HUES64 (cell line): ENCODE measurements around the gene ZPLD1.

Experiments used
- H3K27ac ChIP-seq: 2 replicates; pipeline ENCODE4 v1.7.0; 2013; ENCODE audit warnings: low read depth, low read length, inconsistent platforms
- H3K27me3 ChIP-seq: 2 replicates; pipeline ENCODE4 v1.6.1; 2013; ENCODE audit warnings: mild to moderate bottlenecking, low read length; ENCODE audit not compliant: insufficient read depth
- H3K36me3 ChIP-seq: 2 replicates; pipeline ENCODE4 v1.6.1; 2013; ENCODE audit warnings: mild to moderate bottlenecking, low read length; ENCODE audit not compliant: insufficient read depth
- H3K4me1 ChIP-seq: 2 replicates; pipeline ENCODE4 v1.6.1; 2013; ENCODE audit warnings: mild to moderate bottlenecking, low read length, moderate library complexity; ENCODE audit not compliant: insufficient read depth
- H3K4me3 ChIP-seq: 2 replicates; pipeline ENCODE4 v1.5.1; 2013; ENCODE audit warnings: mild to moderate bottlenecking, low read length, moderate library complexity
- H3K9ac ChIP-seq: 2 replicates; pipeline ENCODE4 v1.6.1; 2013; ENCODE audit warnings: mild to moderate bottlenecking, low read depth, low read length
- H3K9me3 ChIP-seq: 2 replicates; pipeline ENCODE4 v1.6.1; 2013; ENCODE audit warnings: low read depth, low read length; ENCODE audit not compliant: insufficient read depth
- WGBS: fragments of 150-250, 120-280 bp; methylation state at CpG from one replicate; pipeline ENCODE4 v1.1.7; 2013; ENCODE audit warnings: missing lambda C conversion rate; 5-methylcytosine and 5-hydroxymethylcytosine counted together

ZPLD1 gene

DNA sequence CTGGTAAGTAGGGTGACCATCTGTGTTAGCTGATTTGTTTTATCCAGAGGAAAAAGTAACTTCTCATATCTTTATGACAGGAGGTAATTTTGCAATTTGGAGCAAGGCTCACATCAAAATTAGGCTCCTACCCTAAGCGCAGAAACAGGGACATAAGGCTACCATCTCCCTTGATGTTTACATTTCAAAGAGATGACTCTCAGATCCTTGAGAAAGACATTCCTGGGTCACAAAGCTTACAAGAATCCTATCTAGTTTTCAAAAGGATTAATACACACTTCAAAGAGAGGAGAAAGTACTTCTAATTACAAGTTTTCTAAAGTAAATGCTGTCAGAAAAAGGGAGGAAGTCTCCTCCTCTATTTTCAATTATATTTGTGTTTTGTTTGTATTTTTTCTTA lies 7.0 kb downstream of the ZPLD1 start:
- Histone ChIP-seq H3K36me3 (no peaks in the 10 kb centered on the region), H3K27me3 (peaks cover 62% of the 10 kb centered on the region), H3K9me3 (no peaks in the 10 kb centered on the region), H3K4me3 (no peak overlapping the region), H3K27ac (no peak overlapping the region), H3K4me1 (peaks cover 13% of the 10 kb centered on the region; the same call in 1 of the 2 replicates), H3K9ac (no peak overlapping the region)
- 13% methylated on average over 1 of the region's 1 CpG for WGBS

DNA sequence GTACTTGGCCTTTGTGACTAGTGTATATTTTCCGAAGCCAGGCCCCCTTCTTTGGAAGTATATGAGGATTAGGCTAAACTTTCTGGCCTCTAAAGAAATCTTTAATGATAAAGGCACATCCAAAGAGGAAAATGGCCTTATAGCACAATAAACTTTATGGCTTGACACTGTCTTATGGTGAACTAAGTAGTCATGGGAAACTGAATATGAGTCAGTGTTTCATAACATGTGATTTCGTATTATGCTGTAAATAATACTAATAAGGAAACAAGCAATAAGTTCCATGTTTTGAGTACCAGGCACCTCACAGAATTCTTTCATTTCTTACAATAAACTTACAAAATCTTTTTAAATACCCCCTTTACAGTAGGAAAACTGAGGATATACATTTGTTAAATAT lies 8.2 kb downstream of the ZPLD1 start:
- Histone ChIP-seq H3K27ac (no peak overlapping the region), H3K9ac (no peak overlapping the region), H3K9me3 (no peaks in the 10 kb centered on the region), H3K4me1 (peaks cover 13% of the 10 kb centered on the region; the same call in 1 of the 2 replicates), H3K36me3 (no peaks in the 10 kb centered on the region), H3K4me3 (no peak overlapping the region), H3K27me3 (peaks cover 62% of the 10 kb centered on the region)
- WGBS = 100% methylated on average over 1 of the region's 2 CpGs

DNA sequence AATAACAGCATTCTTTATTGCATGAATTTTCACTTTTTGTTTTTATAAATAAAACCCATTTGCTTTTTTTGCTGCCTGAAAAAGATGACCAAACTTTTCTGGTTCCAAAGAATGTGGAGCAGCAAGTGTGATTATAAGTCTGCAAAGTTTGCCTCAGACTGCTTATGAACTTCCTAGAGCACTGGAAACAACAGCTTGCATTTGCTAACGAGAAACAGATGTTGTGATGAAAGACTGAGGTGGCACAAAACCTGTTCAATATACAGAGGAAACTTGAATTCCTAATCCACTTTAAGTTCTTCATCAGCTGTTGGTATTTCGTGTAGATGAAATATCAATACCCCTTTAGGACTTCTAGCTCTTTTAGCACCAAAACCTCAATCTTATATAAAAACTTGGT lies 9.3 kb downstream of the ZPLD1 start:
- 96% methylated on average over 2 of the region's 2 CpGs for WGBS
- no peak overlapping the region for H3K9ac ChIP-seq
- H3K27ac ChIP-seq = no peak overlapping the region
- H3K9me3 ChIP-seq = no peaks in the 10 kb centered on the region
- peaks cover 62% of the 10 kb centered on the region for H3K27me3 ChIP-seq
- no peaks in the 10 kb centered on the region for H3K36me3 ChIP-seq
- H3K4me1 ChIP-seq = peaks cover 13% of the 10 kb centered on the region; the same call in 1 of the 2 replicates
- no peak overlapping the region for H3K4me3 ChIP-seq

DNA sequence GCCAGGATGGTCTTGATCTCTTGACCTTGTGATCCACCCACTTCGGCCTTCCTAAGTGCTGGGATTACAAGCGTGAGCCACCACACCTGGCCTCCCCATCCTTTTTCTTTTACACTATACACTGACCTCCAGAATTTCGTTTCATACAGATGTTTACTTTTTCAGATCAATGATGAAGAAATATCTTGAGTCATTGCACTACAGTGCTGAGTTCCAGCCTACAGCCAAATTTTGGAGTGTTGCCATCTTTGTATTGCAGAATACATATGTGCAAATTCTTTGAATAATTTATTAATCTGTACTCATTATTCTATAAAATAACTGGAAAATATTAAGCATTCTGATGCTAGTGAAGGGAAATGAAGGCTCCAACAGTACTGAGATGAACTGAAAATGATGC lies 12.5 kb downstream of the ZPLD1 start:
- Histone ChIP-seq H3K4me3 (no peak overlapping the region), H3K27ac (no peak overlapping the region), H3K4me1 (peaks cover 6% of the 10 kb centered on the region; the same call in 1 of the 2 replicates), H3K9ac (no peak overlapping the region), H3K9me3 (no peaks in the 10 kb centered on the region), H3K36me3 (no peaks in the 10 kb centered on the region), H3K27me3 (peaks cover 31% of the 10 kb centered on the region)
- WGBS = 95% methylated on average over 3 of the region's 3 CpGs

DNA sequence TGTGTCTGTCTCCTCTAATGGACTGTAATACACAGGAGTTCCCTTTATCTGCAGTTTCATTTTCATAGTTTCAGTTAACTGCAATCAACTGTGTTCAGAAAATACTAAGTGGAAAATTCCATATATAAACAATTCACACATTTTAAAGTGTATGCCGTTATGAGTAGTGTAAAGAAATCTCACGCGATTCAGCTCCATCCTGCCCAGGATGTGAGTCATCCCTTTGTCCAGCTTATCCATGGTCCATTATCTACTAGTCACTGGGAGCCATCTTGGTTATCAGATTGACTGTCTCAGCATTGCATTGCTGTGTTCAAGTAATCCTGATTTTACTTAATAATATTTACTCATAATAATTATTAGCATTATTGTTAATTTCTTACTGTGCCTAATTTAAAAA lies 14.5 kb downstream of the ZPLD1 start:
- H3K27me3 ChIP-seq = peaks cover 11% of the 10 kb centered on the region
- WGBS = 93% methylated on average over 3 of the region's 3 CpGs
- H3K9me3 ChIP-seq = no peaks in the 10 kb centered on the region
- peaks cover 2% of the 10 kb centered on the region; the same call in 1 of the 2 replicates for H3K4me1 ChIP-seq
- no peaks in the 10 kb centered on the region for H3K36me3 ChIP-seq
- no peak overlapping the region for H3K9ac ChIP-seq
- no peak overlapping the region for H3K27ac ChIP-seq
- no peak overlapping the region for H3K4me3 ChIP-seq

DNA sequence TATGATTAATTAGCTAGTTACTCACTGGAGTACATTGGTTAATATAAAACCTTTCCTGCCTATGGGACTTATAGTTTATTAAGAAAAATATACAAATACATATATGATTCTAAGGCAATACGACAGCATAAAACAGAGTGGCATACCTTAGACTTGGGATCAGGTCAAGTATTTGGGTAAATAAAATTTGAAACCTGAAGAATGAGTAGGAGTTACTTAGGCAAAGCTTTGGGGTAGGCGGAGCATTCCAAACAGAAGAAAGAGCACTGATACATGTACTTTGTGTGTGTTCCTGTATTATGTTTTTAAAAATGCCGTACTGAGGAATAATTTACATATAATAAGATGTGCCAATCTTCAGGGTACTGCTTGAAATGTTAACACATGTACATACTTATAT lies 15.1 kb downstream of the ZPLD1 start:
- H3K9me3 ChIP-seq = no peaks in the 10 kb centered on the region
- H3K36me3 ChIP-seq = no peaks in the 10 kb centered on the region
- WGBS = 90% methylated on average over 3 of the region's 3 CpGs

DNA sequence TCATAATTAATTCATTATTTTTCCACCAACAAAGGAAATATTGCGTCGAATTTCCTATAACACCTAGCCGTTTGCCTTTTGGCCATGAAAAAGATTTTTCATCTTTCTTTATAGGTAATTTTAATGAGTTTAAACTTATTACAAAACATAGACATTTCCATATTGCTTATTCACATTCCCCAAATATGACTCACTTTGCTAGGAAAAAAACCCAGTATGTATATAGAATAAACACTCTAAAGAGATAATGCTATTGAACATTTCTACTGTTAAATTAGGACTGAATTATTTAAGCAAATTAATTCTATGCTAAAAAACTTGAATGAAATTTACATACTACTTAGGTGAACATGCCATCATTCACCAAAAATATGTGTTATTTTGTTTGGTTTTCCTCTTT lies 16.2 kb downstream of the ZPLD1 start:
- Histone ChIP-seq H3K27ac (no peak overlapping the region), H3K9me3 (no peaks in the 10 kb centered on the region), H3K27me3 (no peaks in the 10 kb centered on the region), H3K9ac (no peak overlapping the region), H3K4me1 (no peaks in the 10 kb centered on the region), H3K4me3 (no peak overlapping the region), H3K36me3 (no peaks in the 10 kb centered on the region)
- WGBS = no CpG with 5 or more reads among the region's 3 CpGs

More for the DNA sequence above, 15.1 kb downstream of the ZPLD1 start:
- H3K9ac ChIP-seq = no peak overlapping the region
- no peak overlapping the region for H3K27ac ChIP-seq
- peaks cover 5% of the 10 kb centered on the region for H3K27me3 ChIP-seq
- peaks cover 2% of the 10 kb centered on the region; the same call in 1 of the 2 replicates for H3K4me1 ChIP-seq
- H3K4me3 ChIP-seq = no peak overlapping the region

DNA sequence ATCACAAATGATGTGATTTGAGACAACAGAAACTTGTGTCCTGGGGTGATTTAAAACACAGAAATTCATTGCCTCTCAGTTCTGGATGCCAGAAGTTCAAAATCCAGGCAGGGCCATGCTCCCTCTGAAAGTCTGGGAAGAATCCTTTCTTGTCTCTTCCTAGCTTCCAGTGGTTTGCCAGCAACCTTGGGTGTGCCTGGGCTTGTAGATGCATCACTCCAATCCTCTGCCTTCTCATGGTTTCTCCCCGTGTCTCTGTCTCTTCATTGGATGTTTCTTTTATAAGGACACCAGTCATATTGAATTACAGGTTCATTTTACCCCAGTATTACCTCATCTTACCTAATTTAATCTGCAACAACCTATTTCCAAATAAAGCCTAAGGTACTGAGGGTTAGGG lies 16.7 kb downstream of the ZPLD1 start:
- H3K9me3 ChIP-seq = no peaks in the 10 kb centered on the region
- H3K4me3 ChIP-seq = no peak overlapping the region
- no peak overlapping the region for H3K9ac ChIP-seq
- no peaks in the 10 kb centered on the region for H3K4me1 ChIP-seq
- H3K36me3 ChIP-seq = no peaks in the 10 kb centered on the region
- H3K27ac ChIP-seq = no peak overlapping the region
- WGBS = 93% methylated on average over 1 of the region's 1 CpG
- H3K27me3 ChIP-seq = no peaks in the 10 kb centered on the region

DNA sequence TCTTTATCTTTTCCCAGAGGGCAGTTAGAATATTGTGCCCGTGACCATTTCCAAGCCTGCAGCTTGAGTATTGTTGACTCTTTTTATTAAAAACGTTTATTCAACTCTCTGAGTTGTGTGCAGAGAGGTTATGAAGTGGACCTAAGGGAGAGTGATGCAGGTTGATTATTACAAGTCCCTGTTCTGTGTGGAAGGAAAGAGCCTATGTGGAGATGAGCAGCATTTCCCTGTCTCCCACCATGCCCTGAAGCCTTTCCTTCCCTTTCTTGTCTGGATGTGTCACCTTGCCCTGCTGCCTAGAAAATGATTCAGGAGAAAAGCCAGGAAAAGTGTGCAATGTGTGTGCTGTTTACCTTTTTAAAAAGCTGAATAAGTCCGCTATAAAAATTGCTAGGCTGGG lies 19.4 kb downstream of the ZPLD1 start:
- WGBS = 79% methylated on average over 3 of the region's 3 CpGs
- Histone ChIP-seq H3K9ac (no peak overlapping the region), H3K4me3 (no peak overlapping the region), H3K36me3 (no peaks in the 10 kb centered on the region), H3K27me3 (no peaks in the 10 kb centered on the region), H3K9me3 (no peaks in the 10 kb centered on the region), H3K27ac (no peak overlapping the region), H3K4me1 (no peaks in the 10 kb centered on the region)

DNA sequence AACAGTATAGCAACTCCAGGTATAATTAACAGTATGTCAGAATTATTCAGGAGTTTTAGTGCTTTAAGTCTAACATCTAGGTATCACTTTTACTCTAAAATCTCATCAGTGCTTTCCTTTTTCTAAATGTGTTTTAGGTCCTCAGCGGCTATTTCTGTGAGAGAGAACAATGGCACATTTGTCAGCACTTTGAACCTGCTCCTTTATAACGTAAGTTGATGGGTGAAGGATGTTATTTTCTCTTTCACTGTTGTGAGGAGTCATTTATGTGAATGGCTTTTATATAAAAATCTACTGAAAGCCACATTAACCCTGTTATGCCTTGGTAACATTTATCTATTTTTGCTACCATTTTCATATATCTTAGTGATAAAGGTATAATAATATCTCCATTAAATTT lies 22.8 kb downstream of the ZPLD1 start:
- WGBS = 92% methylated on average over 2 of the region's 2 CpGs
- Histone ChIP-seq H3K27ac (no peak overlapping the region), H3K4me1 (no peaks in the 10 kb centered on the region), H3K36me3 (no peaks in the 10 kb centered on the region), H3K4me3 (no peak overlapping the region), H3K27me3 (no peaks in the 10 kb centered on the region), H3K9ac (no peak overlapping the region), H3K9me3 (no peaks in the 10 kb centered on the region)

DNA sequence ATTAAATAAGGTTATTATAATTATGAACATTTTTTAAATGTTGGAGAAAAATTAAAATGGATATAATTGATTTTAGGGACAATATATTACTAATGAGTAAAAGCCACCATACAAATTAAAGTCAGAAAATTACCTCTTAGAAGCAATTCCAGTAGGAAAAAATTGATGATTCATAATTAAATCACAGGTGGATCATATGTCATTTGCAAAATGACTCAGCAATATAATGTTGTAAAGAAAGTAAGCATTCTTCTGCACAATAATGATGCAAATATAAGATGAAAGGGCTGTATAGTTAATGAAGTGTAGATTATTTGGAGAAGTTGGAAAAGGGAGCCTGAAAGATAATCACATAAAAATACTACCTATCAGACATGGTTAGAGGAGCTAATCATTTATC lies 25.8 kb downstream of the ZPLD1 start:
- no peak overlapping the region for H3K4me3 ChIP-seq
- H3K27me3 ChIP-seq = no peaks in the 10 kb centered on the region
- H3K9me3 ChIP-seq = no peaks in the 10 kb centered on the region
- no peaks in the 10 kb centered on the region for H3K4me1 ChIP-seq
- no peak overlapping the region for H3K9ac ChIP-seq
- H3K36me3 ChIP-seq = no peaks in the 10 kb centered on the region
- no peak overlapping the region for H3K27ac ChIP-seq

DNA sequence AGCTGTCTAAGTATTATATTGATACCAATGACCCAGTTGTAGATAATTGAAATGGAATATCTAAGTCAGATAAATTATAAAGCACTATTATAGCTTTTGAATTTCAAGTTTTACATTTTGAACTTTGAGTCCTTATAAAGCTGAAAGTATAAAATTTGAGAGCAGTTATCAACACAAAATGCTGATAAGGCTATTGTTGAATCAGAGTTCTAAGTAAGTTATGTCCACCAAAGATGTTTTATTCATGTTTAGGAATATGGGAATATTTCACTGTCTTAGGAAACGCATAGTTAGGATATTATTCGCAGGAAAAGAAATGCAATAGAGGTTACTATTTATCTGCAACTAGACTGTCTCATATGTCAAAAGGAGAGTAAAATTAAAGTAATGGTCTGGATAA lies 29.4 kb downstream of the ZPLD1 start:
- 95% methylated on average over 2 of the region's 2 CpGs for WGBS

More for the DNA sequence above, 29.4 kb downstream of the ZPLD1 start:
- H3K36me3 ChIP-seq = no peaks in the 10 kb centered on the region
- H3K27me3 ChIP-seq = no peaks in the 10 kb centered on the region
- no peak overlapping the region for H3K9ac ChIP-seq
- H3K4me3 ChIP-seq = no peak overlapping the region
- H3K4me1 ChIP-seq = no peaks in the 10 kb centered on the region
- H3K27ac ChIP-seq = no peak overlapping the region
- no peaks in the 10 kb centered on the region for H3K9me3 ChIP-seq
